ENCODE measurements around the gene DDR2. TPM values are rescaled to one million over a fixed set of nuclear protein-coding genes. Genes with fewer than 3 reads are reported as not detected.
"Not testable (repeated sequence)": the region's sequence is repeated elsewhere in the genome, so short reads cannot be mapped to it uniquely, and the experiment has no call there.

DDR2 gene
- total RNA-seq, 1 donor from 2014 or later = 0.37 TPM

DNA sequence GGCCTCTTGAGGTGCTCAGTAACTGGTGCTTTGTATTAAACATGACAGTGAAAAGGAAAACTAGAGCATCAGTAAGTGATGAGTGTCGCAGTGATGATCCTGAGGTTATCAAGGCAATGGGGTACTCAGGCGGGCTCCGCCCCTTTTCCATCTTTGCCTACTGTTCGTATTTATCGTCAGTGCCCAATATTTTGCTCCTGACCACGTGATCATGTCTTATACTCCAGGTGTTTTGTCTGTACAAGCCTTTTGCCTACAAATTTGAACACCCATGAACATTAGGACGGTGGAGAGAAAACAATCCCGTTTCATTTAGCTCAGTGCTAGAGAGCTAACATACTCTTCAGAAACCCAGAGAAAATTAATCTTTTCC, 158.7 kb downstream of the DDR2 start:
- not testable (repeated sequence) for H3K27me3 Mint-ChIP-seq; H3K9me3 Mint-ChIP-seq; H3K4me1 Mint-ChIP-seq; H3K36me3 Mint-ChIP-seq (ENCODE audit: low read depth)
- Mint-ChIP-seq H3K27ac (peak overlapping the region; percentile 93), H3K4me3 (peak overlapping the region; percentile 88)
- intact Hi-C loops (cut with micrococcal nuclease) = loop anchor here (5.0 kb wide), 1 partner anchor 229 kb away; the partner anchor contains the start of gene UAP1
- peak; percentile 69 for DNase-seq

GRCh38 chr1:162794284-162794683, 162.0 kb downstream of the DDR2 start:
- not testable (repeated sequence) for H3K9me3 Mint-ChIP-seq, H3K27me3 Mint-ChIP-seq, DNase-seq, H3K4me3 Mint-ChIP-seq, H3K4me1 Mint-ChIP-seq, H3K27ac Mint-ChIP-seq
- intact Hi-C loops (cut with micrococcal nuclease) = loop anchor here (5.0 kb wide), 1 partner anchor 232 kb away; the partner anchor contains the start of gene UAP1
- H3K36me3 Mint-ChIP-seq (ENCODE audit: low read depth) = peaks cover 28% of the 10 kb centered on the region

DNA sequence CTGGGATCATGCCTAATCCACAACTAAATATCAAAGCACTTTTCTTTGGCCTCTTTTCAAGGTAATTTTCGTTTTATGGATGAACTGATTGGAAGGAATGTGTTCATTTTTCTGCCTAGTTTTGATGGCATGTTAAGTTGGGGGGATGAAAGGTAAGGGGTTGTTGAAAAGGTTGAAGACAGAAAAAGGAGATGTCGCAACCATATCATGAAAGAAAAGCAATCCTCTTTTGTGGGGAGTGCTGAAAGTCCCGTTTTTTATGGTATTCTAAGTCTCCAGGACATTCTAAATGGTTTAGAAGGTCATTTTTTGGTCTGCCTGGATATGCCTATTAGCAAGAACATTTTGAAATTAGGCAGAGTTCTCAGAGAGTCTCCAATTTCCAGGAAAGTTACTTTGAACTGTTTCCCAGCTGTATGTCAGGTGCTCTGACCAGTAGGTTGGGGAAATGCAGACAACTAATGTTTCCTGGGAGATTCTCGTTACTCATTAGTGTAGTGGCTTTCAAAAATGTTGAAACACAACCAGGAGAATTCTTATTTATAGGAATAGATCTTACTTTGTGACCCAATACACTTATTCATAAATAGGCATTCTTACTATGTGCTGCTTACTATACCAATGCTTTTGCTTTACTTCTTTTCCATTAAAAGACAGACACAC, 164.5 kb downstream of the DDR2 start:
- H3K4me1 Mint-ChIP-seq; intact Hi-C loops (cut with micrococcal nuclease); H3K27me3 Mint-ChIP-seq; H3K4me3 Mint-ChIP-seq; DNase-seq; H3K9me3 Mint-ChIP-seq; H3K27ac Mint-ChIP-seq: not testable (repeated sequence)
- peaks cover 46% of the 10 kb centered on the region for H3K36me3 Mint-ChIP-seq (ENCODE audit: low read depth)

GRCh38 chr1:162799995-162800830, 167.9 kb downstream of the DDR2 start:
- H3K27ac Mint-ChIP-seq; H3K4me1 Mint-ChIP-seq; H3K9me3 Mint-ChIP-seq; DNase-seq; H3K4me3 Mint-ChIP-seq; H3K27me3 Mint-ChIP-seq; intact Hi-C loops (cut with micrococcal nuclease): not testable (repeated sequence)
- H3K36me3 Mint-ChIP-seq (ENCODE audit: low read depth) = peaks cover 55% of the 10 kb centered on the region

- H3K4me1 Mint-ChIP-seq; intact Hi-C loops (cut with micrococcal nuclease); H3K4me3 Mint-ChIP-seq: not testable (repeated sequence)
Observed at GRCh38 chr1:162807503-162807902, 175.2 kb downstream of the DDR2 start.

DNA sequence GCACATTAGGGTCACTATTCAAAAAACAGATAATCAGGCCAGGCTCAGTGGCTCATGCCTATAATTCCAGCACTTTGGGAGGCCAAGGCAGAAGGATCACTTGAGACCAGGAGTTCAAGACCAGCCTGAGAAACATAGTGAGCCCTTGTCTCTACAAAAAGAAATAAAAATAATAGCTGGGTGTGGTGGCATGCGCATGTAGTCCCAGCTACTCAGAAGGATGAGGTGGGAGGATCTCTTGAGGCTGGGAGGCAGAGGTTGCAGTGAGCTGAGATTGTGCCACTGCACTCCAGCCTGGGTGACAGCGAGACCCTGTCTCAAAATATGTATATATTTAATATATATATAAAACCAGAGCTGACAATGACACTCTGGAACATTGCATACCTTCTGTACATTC, 180.1 kb downstream of the DDR2 start:
- H3K4me3 Mint-ChIP-seq; DNase-seq; H3K4me1 Mint-ChIP-seq; H3K9me3 Mint-ChIP-seq; H3K27me3 Mint-ChIP-seq; H3K27ac Mint-ChIP-seq; intact Hi-C loops (cut with micrococcal nuclease): not testable (repeated sequence)
- H3K36me3 Mint-ChIP-seq (ENCODE audit: low read depth) = peaks cover 34% of the 10 kb centered on the region

More at GRCh38 chr1:162807503-162807902, 175.2 kb downstream of the DDR2 start:
- H3K9me3 Mint-ChIP-seq, H3K27ac Mint-ChIP-seq, H3K27me3 Mint-ChIP-seq, DNase-seq: not testable (repeated sequence)
- peaks cover 59% of the 10 kb centered on the region for H3K36me3 Mint-ChIP-seq (ENCODE audit: low read depth)

DNA sequence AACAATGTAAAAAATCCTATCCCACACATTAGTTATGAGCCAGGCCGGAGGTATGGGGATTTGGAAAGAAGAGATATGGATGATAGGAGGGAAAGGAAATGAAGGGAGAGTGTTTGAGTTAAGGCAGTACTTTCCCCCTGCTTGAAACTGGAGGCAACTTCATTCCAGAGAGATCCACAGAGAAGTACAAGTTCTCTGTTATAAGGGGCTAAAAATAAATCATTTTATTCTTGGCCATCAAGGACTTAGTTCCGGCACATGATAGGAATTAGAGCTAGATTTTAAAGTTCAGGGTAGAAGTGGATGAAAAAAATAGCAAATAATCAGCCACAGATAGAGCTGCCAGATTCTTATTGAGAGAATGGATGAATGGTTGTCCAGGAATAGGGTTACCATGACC, 185.9 kb downstream of the DDR2 start:
- H3K9me3 Mint-ChIP-seq; H3K27ac Mint-ChIP-seq; H3K36me3 Mint-ChIP-seq (ENCODE audit: low read depth); DNase-seq; H3K4me3 Mint-ChIP-seq; intact Hi-C loops (cut with micrococcal nuclease): not testable (repeated sequence)
- H3K4me1 Mint-ChIP-seq = peaks cover 12% of the 10 kb centered on the region
- peaks cover 16% of the 10 kb centered on the region for H3K27me3 Mint-ChIP-seq

- intact Hi-C loops (cut with micrococcal nuclease); H3K9me3 Mint-ChIP-seq; H3K36me3 Mint-ChIP-seq (ENCODE audit: low read depth); DNase-seq; H3K27ac Mint-ChIP-seq; H3K4me3 Mint-ChIP-seq: not testable (repeated sequence)
- peaks cover 16% of the 10 kb centered on the region for H3K27me3 Mint-ChIP-seq
- H3K4me1 Mint-ChIP-seq = peaks cover 15% of the 10 kb centered on the region
Observed at GRCh38 chr1:162818666-162819065, 186.4 kb downstream of the DDR2 start.

GRCh38 chr1:162822391-162823200, 190.3 kb downstream of the DDR2 start:
- Mint-ChIP-seq H3K4me3 (peak overlapping the region; percentile 65), H3K27ac (no peak overlapping the region), H3K36me3 (ENCODE audit: low read depth) (no peaks in the 10 kb centered on the region), H3K27me3 (peaks cover 29% of the 10 kb centered on the region), H3K9me3 (peaks cover 10% of the 10 kb centered on the region), H3K4me1 (peaks cover 16% of the 10 kb centered on the region)
- peak; percentile 56 for DNase-seq
- intact Hi-C loops (cut with micrococcal nuclease) = no loop called here

- no peaks in the 10 kb centered on the region for H3K36me3 Mint-ChIP-seq (ENCODE audit: low read depth)
- DNase-seq = no peak
Observed at GRCh38 chr1:162823231-162823630, 191.0 kb downstream of the DDR2 start.

GRCh38 chr1:162823771-162824525, 191.7 kb downstream of the DDR2 start:
- Mint-ChIP-seq H3K27me3 (peaks cover 37% of the 10 kb centered on the region), H3K9me3 (peaks cover 10% of the 10 kb centered on the region), H3K27ac (no peak overlapping the region), H3K4me1 (peaks cover 16% of the 10 kb centered on the region), H3K36me3 (ENCODE audit: low read depth) (no peaks in the 10 kb centered on the region), H3K4me3 (no peak overlapping the region)
- DNase-seq = no peak
- intact Hi-C loops (cut with micrococcal nuclease) = no loop called here

More at GRCh38 chr1:162823231-162823630, 191.0 kb downstream of the DDR2 start:
- Mint-ChIP-seq H3K4me3 (no peak overlapping the region), H3K4me1 (peaks cover 16% of the 10 kb centered on the region), H3K27me3 (peaks cover 34% of the 10 kb centered on the region), H3K27ac (no peak overlapping the region), H3K9me3 (peaks cover 10% of the 10 kb centered on the region)
- intact Hi-C loops (cut with micrococcal nuclease) = no loop called here

DNA sequence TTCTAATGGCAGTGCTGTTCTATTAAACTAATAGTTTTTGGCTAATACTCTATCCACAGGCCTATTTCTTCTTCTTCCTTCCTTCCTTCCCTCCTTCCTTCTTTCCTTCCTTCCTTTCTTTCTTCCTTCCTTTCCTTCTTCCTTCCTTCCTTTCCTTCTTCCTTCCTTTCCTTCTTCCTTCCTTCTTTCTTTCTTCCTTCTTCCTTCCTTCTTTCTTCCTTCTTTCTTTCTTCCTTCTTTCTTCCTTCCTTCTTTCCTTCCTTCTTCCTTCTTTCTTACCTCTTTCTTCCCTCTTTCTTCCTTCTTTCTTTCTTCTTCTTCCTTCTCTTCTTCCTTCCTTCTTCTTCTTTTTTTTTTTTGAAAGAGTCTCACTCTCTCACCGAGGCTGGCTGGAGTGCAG, 197.0 kb downstream of the DDR2 start:
- Mint-ChIP-seq H3K36me3 (ENCODE audit: low read depth) (no peaks in the 10 kb centered on the region), H3K9me3 (peaks cover 13% of the 10 kb centered on the region), H3K4me3 (no peak overlapping the region), H3K27ac (no peak overlapping the region), H3K4me1 (peaks cover 7% of the 10 kb centered on the region), H3K27me3 (peaks cover 28% of the 10 kb centered on the region)
- DNase-seq = no peak
- intact Hi-C loops (cut with micrococcal nuclease) = no loop called here

- peaks cover 18% of the 10 kb centered on the region for H3K27me3 Mint-ChIP-seq
- H3K4me3 Mint-ChIP-seq = no peak overlapping the region
- H3K36me3 Mint-ChIP-seq (ENCODE audit: low read depth) = peaks cover 2% of the 10 kb centered on the region
- no peak overlapping the region for H3K27ac Mint-ChIP-seq
- peaks cover 19% of the 10 kb centered on the region for H3K4me1 Mint-ChIP-seq
- intact Hi-C loops (cut with micrococcal nuclease) = no loop called here
- H3K9me3 Mint-ChIP-seq = peaks cover 7% of the 10 kb centered on the region
- DNase-seq = no peak
Observed at GRCh38 chr1:162832470-162832869, 200.2 kb downstream of the DDR2 start.
